Measurements from ENCODE around the gene BGLAP. TPM values are rescaled to one million over a fixed set of nuclear protein-coding genes. Genes with fewer than 3 reads are reported as not detected.

BGLAP gene
- total RNA-seq, 1 donor from 2014 or later, result not detected

DNA sequence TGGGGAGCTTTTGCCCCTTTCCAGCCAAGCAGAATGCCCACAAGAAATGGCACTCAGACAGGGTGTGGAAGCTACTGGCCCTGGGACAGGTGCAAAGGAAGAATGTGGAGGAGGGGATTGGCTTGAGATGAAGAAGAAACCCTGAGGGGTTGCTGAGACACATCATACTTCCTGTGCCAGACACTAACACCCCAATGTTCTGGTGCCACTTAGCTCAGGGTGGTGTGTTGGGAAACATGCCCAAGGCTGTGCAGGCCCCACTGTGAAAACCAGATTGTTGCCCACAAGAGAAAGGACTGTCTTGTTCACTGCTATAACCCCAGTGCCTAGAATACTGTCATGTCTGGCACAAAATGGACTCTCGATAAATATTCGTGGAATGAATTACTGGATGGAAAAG lies 15.7 kb downstream of the BGLAP start:
- H3K9me3 Mint-ChIP-seq (ENCODE audit: unreplicated experiment), result peaks cover 7% of the 10 kb centered on the region
- no peak overlapping the region for H3K4me3 Mint-ChIP-seq (ENCODE audit: unreplicated experiment)
- H3K27me3 Mint-ChIP-seq (ENCODE audit: unreplicated experiment), result peaks cover 4% of the 10 kb centered on the region
- TF ChIP-seq CTCF (IDR thresholded peaks at IDR 0.05; ENCODE audit: partially characterized antibody, unreplicated experiment), result no peak
- H3K4me1 Mint-ChIP-seq (ENCODE audit: low read depth, unreplicated experiment), result peaks cover 29% of the 10 kb centered on the region
- H3K36me3 Mint-ChIP-seq (ENCODE audit: unreplicated experiment), result no peaks in the 10 kb centered on the region
- H3K27ac Mint-ChIP-seq (ENCODE audit: unreplicated experiment), result no peak overlapping the region
- DNase-seq, result no peak

DNA sequence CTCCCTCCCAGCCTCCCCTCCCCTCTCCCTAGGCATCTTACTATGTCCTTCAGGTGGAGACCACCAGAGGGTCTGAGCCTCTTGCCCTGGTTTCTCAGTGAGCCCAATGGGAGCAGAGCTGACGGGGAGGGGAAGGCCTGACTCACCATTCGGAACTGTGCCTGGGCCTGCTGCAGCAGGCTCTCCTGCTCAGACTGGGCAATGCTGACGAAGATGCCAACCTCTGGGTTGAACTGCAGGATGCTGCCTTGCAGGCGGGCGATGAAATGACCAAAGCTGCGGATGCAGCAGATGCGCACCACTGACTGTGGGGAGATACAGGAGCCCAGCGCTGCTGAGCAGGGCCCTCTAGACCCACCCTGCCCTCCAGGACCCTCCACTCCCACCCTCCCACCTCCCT lies 16.9 kb downstream of the BGLAP start:
- Mint-ChIP-seq H3K4me1 (ENCODE audit: low read depth, unreplicated experiment) (peaks cover 19% of the 10 kb centered on the region), H3K4me3 (ENCODE audit: unreplicated experiment) (no peak overlapping the region), H3K9me3 (ENCODE audit: unreplicated experiment) (peaks cover 7% of the 10 kb centered on the region), H3K36me3 (ENCODE audit: unreplicated experiment) (no peaks in the 10 kb centered on the region), H3K27ac (ENCODE audit: unreplicated experiment) (no peak overlapping the region), H3K27me3 (ENCODE audit: unreplicated experiment) (peaks cover 3% of the 10 kb centered on the region)
- TF ChIP-seq CTCF (IDR thresholded peaks at IDR 0.05; ENCODE audit: partially characterized antibody, unreplicated experiment), result no peak
- DNase-seq, result no peak

- peaks cover 4% of the 10 kb centered on the region for H3K9me3 Mint-ChIP-seq (ENCODE audit: unreplicated experiment)
- DNase-seq, result peak; percentile 50
- H3K27ac Mint-ChIP-seq (ENCODE audit: unreplicated experiment), result peak overlapping the region; percentile 59
- TF ChIP-seq CTCF (IDR thresholded peaks at IDR 0.05; ENCODE audit: partially characterized antibody, unreplicated experiment), result no peak
- peak overlapping the region; percentile 49 for H3K4me3 Mint-ChIP-seq (ENCODE audit: unreplicated experiment)
- H3K4me1 Mint-ChIP-seq (ENCODE audit: low read depth, unreplicated experiment), result peaks cover 16% of the 10 kb centered on the region
- peaks cover 2% of the 10 kb centered on the region for H3K27me3 Mint-ChIP-seq (ENCODE audit: unreplicated experiment)
- H3K36me3 Mint-ChIP-seq (ENCODE audit: unreplicated experiment), result no peaks in the 10 kb centered on the region
These were observed 17.8 kb downstream of the BGLAP start for GRCh38 chr1:156259805-156260204.

GRCh38 chr1:156260896-156261295 lies 18.9 kb downstream of the BGLAP start:
- no peak for TF ChIP-seq CTCF (IDR thresholded peaks at IDR 0.05; ENCODE audit: partially characterized antibody, unreplicated experiment)
- peak overlapping the region; percentile 33 for H3K4me3 Mint-ChIP-seq (ENCODE audit: unreplicated experiment)
- H3K27ac Mint-ChIP-seq (ENCODE audit: unreplicated experiment), result peak overlapping the region; percentile 53
- H3K27me3 Mint-ChIP-seq (ENCODE audit: unreplicated experiment), result peaks cover 2% of the 10 kb centered on the region
- peaks cover 4% of the 10 kb centered on the region for H3K9me3 Mint-ChIP-seq (ENCODE audit: unreplicated experiment)
- peaks cover 16% of the 10 kb centered on the region for H3K4me1 Mint-ChIP-seq (ENCODE audit: low read depth, unreplicated experiment)
- H3K36me3 Mint-ChIP-seq (ENCODE audit: unreplicated experiment), result no peaks in the 10 kb centered on the region
- no peak for DNase-seq

- H3K4me3 Mint-ChIP-seq (ENCODE audit: unreplicated experiment), result no peak overlapping the region
- H3K4me1 Mint-ChIP-seq (ENCODE audit: low read depth, unreplicated experiment), result peaks cover 16% of the 10 kb centered on the region
- DNase-seq, result no peak
- peaks cover 2% of the 10 kb centered on the region for H3K27me3 Mint-ChIP-seq (ENCODE audit: unreplicated experiment)
- H3K36me3 Mint-ChIP-seq (ENCODE audit: unreplicated experiment), result peaks cover 7% of the 10 kb centered on the region
- TF ChIP-seq CTCF (IDR thresholded peaks at IDR 0.05; ENCODE audit: partially characterized antibody, unreplicated experiment), result no peak
- H3K9me3 Mint-ChIP-seq (ENCODE audit: unreplicated experiment), result peaks cover 4% of the 10 kb centered on the region
- H3K27ac Mint-ChIP-seq (ENCODE audit: unreplicated experiment), result no peak overlapping the region
These were observed 20.7 kb downstream of the BGLAP start for GRCh38 chr1:156262461-156263287.

Measured in glutamatergic neuron (in vitro differentiated cells).